HepG2 (cell line): ENCODE results near the gene GDF7. TPM values are rescaled to one million over a fixed set of nuclear protein-coding genes. Genes with fewer than 3 reads are reported as not detected.

ENCODE experiments used
- ATAC-seq: fragments of 200-7000 bp; cut with Tn5 transposase; 3 replicates; pipeline ENCODE4 v1.9.1; 2020; ENCODE audit warnings: mild to moderate bottlenecking, moderate library complexity
- BruUV-seq: library from RNA; stranded (reverse); fragments of 400-500 nt; replicated peaks from 2 replicates; lab custom pipeline; 2021; lab: Mats Ljungman, UMichigan
- CTCF ChIA-PET: fragments of 300-600 bp; formaldehyde crosslinking; extraction: SDS; loops from one replicate; lab custom pipeline; 2021; ENCODE audit warnings: low total read pairs, inconsistent platforms, low intra/inter-chr PET ratio; lab: Yijun Ruan, JAX
- POLR2A ChIA-PET: fragments of 350-600 bp; sonication (Branson Sonifier 250); formaldehyde crosslinking; loops from one replicate; lab custom pipeline; 2020; ENCODE audit warnings: antibody characterized with exemption, inconsistent platforms; lab: Yijun Ruan, JAX
- DNase-seq: peaks from one replicate; pipeline ENCODE4 v3.0.0-alpha.2; 2015; ENCODE audit warnings: low spot score
- FAIRE-seq: peaks from 3 replicates; lab custom pipeline; 2011; peaks lifted over from hg19 to GRCh38; lab: Jason Lieb, UNC
- H2AFZ ChIP-seq: one replicate; pipeline ENCODE4 v1.6.1; 2011; ENCODE audit warnings: low read length, inconsistent platforms
- H3K27ac ChIP-seq: fragments of 300-600 bp; 3 replicates; pipeline ENCODE4 v1.8.0; 2011; ENCODE audit warnings: mixed run types, mild to moderate bottlenecking, mixed read lengths, low read length, inconsistent platforms; ENCODE audit not compliant: insufficient read depth; ENCODE audit errors: extremely low read length
- H3K27me3 ChIP-seq, 2 experiments: fragments of 200-600 bp in 1 of 2; 2 replicates in 1 of 2; 3 replicates in 1 of 2; pipeline versions ENCODE4 v1.6.0 to v1.8.0; 2011; ENCODE audit warnings: low read length in 2 of 2, mild to moderate bottlenecking in 2 of 2, moderate library complexity in 2 of 2, inconsistent platforms in 1 of 2; ENCODE audit not compliant: insufficient read depth in 2 of 2, control insufficient read depth in 1 of 2
- H3K36me3 ChIP-seq, 2 experiments: fragments of 200-600 bp in 1 of 2; replicated peaks in 1 of 2; 2 replicates in 1 of 2; 3 replicates in 1 of 2; pipeline versions ENCODE4 v1.5.1 to v1.8.0; 2011; ENCODE audit warnings: low read length in 2 of 2, inconsistent platforms in 1 of 2; ENCODE audit not compliant: insufficient read depth in 2 of 2, control insufficient read depth in 1 of 2
- H3K4me1 ChIP-seq: 2 replicates; pipeline ENCODE4 v1.5.1; 2012; ENCODE audit warnings: low read length, inconsistent platforms; ENCODE audit not compliant: insufficient read depth
- H3K4me2 ChIP-seq: 2 replicates; pipeline ENCODE4 v1.6.0; 2011; ENCODE audit warnings: low read depth, low read length, inconsistent platforms
- H3K4me3 ChIP-seq, 3 experiments: fragments of 200-600 bp in 1 of 3; sonication (generic), shearing (Covaris generic) in 1 of 3; replicated peaks in 1 of 3; 2 replicates each; pipeline ENCODE4 v1.5.1; 2011 to 2016; ENCODE audit warnings: low read length in 3 of 3, inconsistent platforms in 2 of 3, low read depth in 2 of 3, mild to moderate bottlenecking in 2 of 3, control low read depth in 1 of 3, mixed read lengths in 1 of 3; ENCODE audit not compliant: insufficient read depth in 1 of 3
- H3K79me2 ChIP-seq: one replicate; pipeline ENCODE4 v1.6.1; 2011; ENCODE audit warnings: low read length, inconsistent platforms; ENCODE audit not compliant: insufficient read depth
- H3K9ac ChIP-seq: 2 replicates; pipeline ENCODE4 v1.6.0; 2011; ENCODE audit warnings: mild to moderate bottlenecking, low read depth, low read length, inconsistent platforms; ENCODE audit not compliant: insufficient read depth
- H3K9me3 ChIP-seq: 2 replicates; pipeline ENCODE4 v1.5.1; 2012; ENCODE audit warnings: mild to moderate bottlenecking, low read length
- H4K20me1 ChIP-seq: 2 replicates; pipeline ENCODE4 v1.6.0; 2011; ENCODE audit warnings: inconsistent platforms, mild to moderate bottlenecking, low read length, moderate library complexity; ENCODE audit not compliant: insufficient read depth
- BRCA1 ChIP-seq: sonication (generic); formaldehyde crosslinking; IDR thresholded peaks from 2 replicates; pipeline ENCODE4 v1.4.0; 2020; ENCODE audit warnings: missing genetic modification reagents
- HDAC1 ChIP-seq: sonication (generic); formaldehyde crosslinking; IDR thresholded peaks from 2 replicates; pipeline ENCODE4 v1.5.1; 2020; ENCODE audit warnings: mild to moderate bottlenecking, missing genetic modification reagents
- HDAC2 ChIP-seq: sonication (generic); formaldehyde crosslinking; IDR thresholded peaks from 2 replicates; pipeline ENCODE4 v1.4.0; 2020; ENCODE audit warnings: missing genetic modification reagents
- NR2C2 ChIP-seq: sonication (generic); formaldehyde crosslinking; IDR thresholded peaks from 2 replicates; pipeline ENCODE4 v1.4.0; 2020; ENCODE audit warnings: missing genetic modification reagents, mild to moderate bottlenecking, moderate library complexity, borderline replicate concordance
- POLR2A ChIP-seq, 2 experiments: IDR thresholded peaks; 2 replicates each; pipeline ENCODE4 v1.6.1; 2011; ENCODE audit warnings: low read depth in 2 of 2, low read length in 2 of 2, mild to moderate bottlenecking in 1 of 2, moderate library complexity in 1 of 2; ENCODE audit not compliant: insufficient read depth in 1 of 2
- REPIN1 ChIP-seq: sonication (generic); formaldehyde crosslinking; IDR thresholded peaks from 2 replicates; pipeline ENCODE4 v1.8.0; 2022; ENCODE audit warnings: missing genetic modification reagents, low read depth, mild to moderate bottlenecking, borderline replicate concordance
- SRF ChIP-seq: IDR thresholded peaks from 2 replicates; pipeline ENCODE4 v1.6.1; 2011; ENCODE audit warnings: mild to moderate bottlenecking, low read depth, low read length, moderate library complexity
- TCF7 ChIP-seq: sonication (generic); IDR thresholded peaks from 2 replicates; pipeline ENCODE4 v1.6.1; 2016; ENCODE audit warnings: antibody characterized with exemption, low read depth
- TFDP2 ChIP-seq: sonication (generic); formaldehyde crosslinking; IDR thresholded peaks from 2 replicates; pipeline ENCODE4 v1.4.0; 2020; ENCODE audit warnings: missing genetic modification reagents
- ZFX ChIP-seq: sonication (generic); formaldehyde crosslinking; IDR thresholded peaks from 2 replicates; pipeline ENCODE4 v1.4.0; 2020; ENCODE audit warnings: mild to moderate bottlenecking, low read depth, missing genetic modification reagents, moderate library complexity
- ZNF350 ChIP-seq: sonication (generic); formaldehyde crosslinking; IDR thresholded peaks from 2 replicates; pipeline ENCODE4 v1.4.0; 2020; ENCODE audit warnings: mild to moderate bottlenecking, low read depth, missing genetic modification reagents, borderline replicate concordance
- ZNF446 ChIP-seq: sonication (generic); formaldehyde crosslinking; IDR thresholded peaks from 2 replicates; pipeline ENCODE4 v1.5.0; 2020; ENCODE audit warnings: mild to moderate bottlenecking, missing genetic modification reagents
- ZNF674 ChIP-seq: sonication (generic); formaldehyde crosslinking; IDR thresholded peaks from 2 replicates; pipeline ENCODE4 v1.5.0; 2020; ENCODE audit warnings: low read depth, mild to moderate bottlenecking, missing genetic modification reagents
- ZNF737 ChIP-seq: sonication (generic); formaldehyde crosslinking; IDR thresholded peaks from 2 replicates; pipeline ENCODE4 v1.5.0; 2020; ENCODE audit warnings: missing genetic modification reagents, mild to moderate bottlenecking, borderline replicate concordance
- WGBS: methylation state at CpG from one replicate; pipeline ENCODE4 v1.1.6; 2017; ENCODE audit warnings: low lambda C conversion rate; 5-methylcytosine and 5-hydroxymethylcytosine counted together
- in situ Hi-C: cut with HindIII; loops from 2 replicates; pipeline ENCODE4 v1.10.0; 2017; ENCODE audit warnings: low pct_unique_long_range_greater_than_20kb; ENCODE audit not compliant: extremely low pct_ligation_motif_present
- intact Hi-C: fragments of 100-400 bp; cut with micrococcal nuclease; formaldehyde crosslinking; loops from one replicate; pipeline ENCODE4 v1.10.0; 2022; ENCODE audit not compliant: unreplicated experiment
- polyA plus RNA-seq, 8 experiments: library from polyadenylated mRNA; depleted of rRNA in 3 of 8; stranded (reverse) in 7 of 8; unstranded in 1 of 8; fragments of >200 nt; fragmentation: Illumina TruSeq in 4 of 8; extraction: Trizol in 4 of 8; gene quantifications; 2 replicates each; pipeline versions ENCODE4 v1.2.1 to v1.2.3, GENCODE V29; 2011 to 2016; ENCODE audit warnings: low read depth in 4 of 8, missing spikeins in 1 of 8, mixed read lengths in 1 of 8; ENCODE audit not compliant: insufficient read depth in 1 of 8
- total RNA-seq, 5 experiments: library from RNA; depleted of rRNA; stranded (reverse); fragments of >200 nt; fragmentation: Illumina TruSeq; extraction: Trizol; gene quantifications; 2 replicates each; pipeline ENCODE4 v1.2.3, GENCODE V29; 2016; ENCODE audit warnings: low read depth in 1 of 5
- TF ChIP-seq, protein P1 (sequence below): sonication (generic); formaldehyde crosslinking; IDR thresholded peaks from 2 replicates; pipeline ENCODE4 v1.5.0; 2020; ENCODE audit warnings: missing genetic modification reagents
- TF ChIP-seq, protein P2 (sequence below): sonication (generic); formaldehyde crosslinking; IDR thresholded peaks from 2 replicates; pipeline ENCODE4 v1.4.0; 2020; ENCODE audit warnings: mild to moderate bottlenecking, missing genetic modification reagents

Gene GDF7
- total and polyA plus RNA-seq, 2 of the 13 experiments (the other 11 are each of a cell fraction or from before 2014, with no cell fraction given), result 1.6 to 15.0 TPM

GRCh38 chr2:20702563-20702962 lies 35.6 kb downstream of the GDF7 start:
- H3K9ac ChIP-seq, result no peak overlapping the region
- WGBS, result 95% methylated on average over 5 of the region's 5 CpGs
- H3K4me1 ChIP-seq, result peaks cover 8% of the 10 kb centered on the region
- ChIA-PET POLR2A (no interaction called here), CTCF (no interaction called here)
- no peak overlapping the region for H2AFZ ChIP-seq
- ATAC-seq, result no peak
- H3K27ac ChIP-seq, result no peak overlapping the region
- peaks cover 1 to 9% of the 10 kb centered on the region in 2 experiments; a peak in 3 of 5 replicates for H3K36me3 ChIP-seq
- in situ Hi-C loops, result no loop called here
- H3K4me2 ChIP-seq, result no peak overlapping the region
- intact Hi-C loops, result no loop called here
- no peak for TF ChIP-seq POLR2A (IDR thresholded peaks at IDR 0.05; ENCODE audit: insufficient read depth in 1 of 2, low read depth in 2 of 2, low read length in 2 of 2)
- TF ChIP-seq HDAC1 (CRISPR knock-in tag), result no peak
- H3K27me3 ChIP-seq, result no peaks in the 10 kb centered on the region
- H4K20me1 ChIP-seq, result no peaks in the 10 kb centered on the region
- no TSS peak for BruUV-seq
- peaks cover under 1% of the 10 kb centered on the region for H3K79me2 ChIP-seq
- FAIRE-seq, result no peak
- no peaks in the 10 kb centered on the region for H3K9me3 ChIP-seq
- no peak for DNase-seq
- no peak overlapping the region for H3K4me3 ChIP-seq

DNA sequence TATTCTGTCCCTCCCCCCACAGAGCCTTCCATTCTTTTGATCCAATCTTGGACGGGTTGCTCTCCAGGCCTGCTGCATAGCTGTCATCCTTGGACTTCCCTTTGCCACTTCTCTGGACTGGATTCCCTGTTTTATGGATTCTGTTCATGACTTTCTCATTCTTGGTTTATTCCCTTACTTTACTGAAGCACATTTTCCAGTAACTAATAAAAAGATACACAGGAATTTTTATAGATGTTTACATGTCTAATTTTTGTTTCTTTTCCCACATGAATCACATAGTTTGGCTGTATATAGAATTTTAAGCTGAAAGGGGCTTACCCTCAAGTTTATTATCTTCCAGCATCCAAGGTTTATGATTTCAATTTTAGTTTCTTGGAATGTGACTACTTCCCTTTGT lies 37.9 kb downstream of the GDF7 start:
- intact Hi-C loops (no loop called here), in situ Hi-C loops (no loop called here)
- ChIA-PET CTCF (no interaction called here), POLR2A (no interaction called here)
- Histone ChIP-seq H2AFZ (no peak overlapping the region), H3K4me3 (no peak overlapping the region), H4K20me1 (no peaks in the 10 kb centered on the region), H3K27ac (no peak overlapping the region), H3K36me3 (peaks cover 1 to 5% of the 10 kb centered on the region in 2 experiments; a peak in 2 of 5 replicates), H3K9ac (no peak overlapping the region), H3K27me3 (no peaks in the 10 kb centered on the region), H3K9me3 (no peaks in the 10 kb centered on the region), H3K4me1 (no peaks in the 10 kb centered on the region), H3K79me2 (peaks cover 3% of the 10 kb centered on the region), H3K4me2 (no peak overlapping the region)
- WGBS, result 94% methylated on average over 1 of the region's 1 CpG
- BruUV-seq, result no TSS peak
- TF ChIP-seq ZNF446 (CRISPR knock-in tag) (no peak), ZNF737 (CRISPR knock-in tag) (no peak), ZNF674 (CRISPR knock-in tag) (no peak), TCF7 (no peak), SRF (no peak), ZNF350 (no peak), ZFX (CRISPR knock-in tag) (no peak), TFDP2 (CRISPR knock-in tag) (no peak), NR2C2 (CRISPR knock-in tag) (no peak), REPIN1 (CRISPR knock-in tag) (no peak), BRCA1 (CRISPR knock-in tag) (no peak), HDAC2 (CRISPR knock-in tag) (no peak)
- TF ChIP-seq, protein P1, sequence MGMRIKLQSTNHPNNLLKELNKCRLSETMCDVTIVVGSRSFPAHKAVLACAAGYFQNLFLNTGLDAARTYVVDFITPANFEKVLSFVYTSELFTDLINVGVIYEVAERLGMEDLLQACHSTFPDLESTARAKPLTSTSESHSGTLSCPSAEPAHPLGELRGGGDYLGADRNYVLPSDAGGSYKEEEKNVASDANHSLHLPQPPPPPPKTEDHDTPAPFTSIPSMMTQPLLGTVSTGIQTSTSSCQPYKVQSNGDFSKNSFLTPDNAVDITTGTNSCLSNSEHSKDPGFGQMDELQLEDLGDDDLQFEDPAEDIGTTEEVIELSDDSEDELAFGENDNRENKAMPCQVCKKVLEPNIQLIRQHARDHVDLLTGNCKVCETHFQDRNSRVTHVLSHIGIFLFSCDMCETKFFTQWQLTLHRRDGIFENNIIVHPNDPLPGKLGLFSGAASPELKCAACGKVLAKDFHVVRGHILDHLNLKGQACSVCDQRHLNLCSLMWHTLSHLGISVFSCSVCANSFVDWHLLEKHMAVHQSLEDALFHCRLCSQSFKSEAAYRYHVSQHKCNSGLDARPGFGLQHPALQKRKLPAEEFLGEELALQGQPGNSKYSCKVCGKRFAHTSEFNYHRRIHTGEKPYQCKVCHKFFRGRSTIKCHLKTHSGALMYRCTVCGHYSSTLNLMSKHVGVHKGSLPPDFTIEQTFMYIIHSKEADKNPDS (CRISPR knock-in tag), result no peak
- TF ChIP-seq, protein P2, sequence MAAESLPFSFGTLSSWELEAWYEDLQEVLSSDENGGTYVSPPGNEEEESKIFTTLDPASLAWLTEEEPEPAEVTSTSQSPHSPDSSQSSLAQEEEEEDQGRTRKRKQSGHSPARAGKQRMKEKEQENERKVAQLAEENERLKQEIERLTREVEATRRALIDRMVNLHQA (CRISPR knock-in tag), result no peak
- FAIRE-seq (no peak), ATAC-seq (no peak), DNase-seq (no peak)
